PC-3 (cell line): ENCODE measurements around the gene KCNQ1.

ENCODE experiments used
- CTCF ChIP-seq: fragments of 300-600 bp; sonication (generic); conservative IDR thresholded peaks from 2 replicates; pipeline ENCODE4 v1.5.1; 2017; ENCODE audit warnings: antibody characterized with exemption, low read depth, mild to moderate bottlenecking, low read length
- EZH2 ChIP-seq: fragments of 300-600 bp; sonication (generic); IDR thresholded peaks from one replicate; pipeline ENCODE4 v1.6.1; 2017; ENCODE audit warnings: antibody characterized with exemption, mild to moderate bottlenecking, low read length; ENCODE audit not compliant: unreplicated experiment
- EZH2phosphoT487 ChIP-seq: fragments of 300-600 bp; sonication (generic); IDR thresholded peaks from 2 replicates; pipeline ENCODE4 v1.6.1; 2018; ENCODE audit warnings: mild to moderate bottlenecking, antibody characterized with exemption, low read length, borderline replicate concordance

GRCh38 chr11:2708151-2708581, 263.4 kb downstream of the KCNQ1 start:
- no peak for TF ChIP-seq CTCF
- no peak for TF ChIP-seq EZH2phosphoT487
- no peak for TF ChIP-seq EZH2
